H9 (cell line): ENCODE data around the gene L1CAM. TPM values are rescaled to one million over a fixed set of nuclear protein-coding genes. Genes with fewer than 3 reads are reported as not detected.

Source experiments
- DNase-seq: peaks from one replicate; pipeline ENCODE4 v3.0.0-alpha.2; 2017
- H2AFZ ChIP-seq: one replicate; pipeline ENCODE4 v1.6.1; 2013; ENCODE audit warnings: mild to moderate bottlenecking, low read length, control low read depth, moderate library complexity
- H2AK5ac ChIP-seq: 2 replicates; pipeline ENCODE4 v1.6.1; 2013; ENCODE audit warnings: low read length, control low read depth, mixed read lengths; ENCODE audit not compliant: insufficient read length
- H2BK120ac ChIP-seq: one replicate; pipeline ENCODE4 v1.6.1; 2013; ENCODE audit warnings: low read depth, mild to moderate bottlenecking, low read length, control low read depth, inconsistent platforms; ENCODE audit not compliant: poor library complexity, severe bottlenecking
- H2BK12ac ChIP-seq: 2 replicates; pipeline ENCODE4 v1.6.1; 2013; ENCODE audit warnings: low read length, control low read depth, mixed read lengths, low read depth; ENCODE audit not compliant: insufficient read length
- H2BK15ac ChIP-seq: 2 replicates; pipeline ENCODE4 v1.6.1; 2013; ENCODE audit warnings: low read depth, low read length, control low read depth
- H2BK20ac ChIP-seq: one replicate; pipeline ENCODE4 v1.6.1; 2013; ENCODE audit warnings: low read depth, mild to moderate bottlenecking, low read length, control low read depth, inconsistent platforms; ENCODE audit not compliant: poor library complexity, severe bottlenecking
- H2BK5ac ChIP-seq: 2 replicates; pipeline ENCODE4 v1.6.1; 2013; ENCODE audit warnings: low read length, control low read depth, mixed read lengths; ENCODE audit not compliant: insufficient read length
- H3K14ac ChIP-seq: 2 replicates; pipeline ENCODE4 v1.6.1; 2013; ENCODE audit warnings: low read length, control low read depth; ENCODE audit not compliant: insufficient read depth
- H3K18ac ChIP-seq: 2 replicates; pipeline ENCODE4 v1.6.1; 2013; ENCODE audit warnings: low read depth, mild to moderate bottlenecking, mixed read lengths, low read length, control low read depth; ENCODE audit not compliant: insufficient read length
- H3K23ac ChIP-seq: 2 replicates; pipeline ENCODE4 v1.6.1; 2013; ENCODE audit warnings: low read length, control low read depth, mixed read lengths, low read depth; ENCODE audit not compliant: insufficient read length
- H3K23me2 ChIP-seq: 2 replicates; pipeline ENCODE4 v1.6.1; 2013; ENCODE audit warnings: low read depth, mild to moderate bottlenecking, mixed read lengths, low read length, control low read depth; ENCODE audit not compliant: insufficient read length, poor library complexity, severe bottlenecking
- H3K27ac ChIP-seq: 2 replicates; pipeline ENCODE4 v1.5.1; 2013; ENCODE audit warnings: low read length, control low read depth, mixed read lengths, low read depth; ENCODE audit not compliant: insufficient read length
- H3K27me3 ChIP-seq: 2 replicates; pipeline ENCODE4 v1.6.1; 2013; ENCODE audit warnings: low read length, control low read depth, inconsistent platforms; ENCODE audit not compliant: insufficient read depth
- H3K4ac ChIP-seq: 2 replicates; pipeline ENCODE4 v1.6.1; 2013; ENCODE audit warnings: low read depth, mild to moderate bottlenecking, control low read depth, inconsistent platforms, low read length, moderate library complexity
- H3K4me1 ChIP-seq: 2 replicates; pipeline ENCODE4 v1.6.1; 2013; ENCODE audit warnings: low read length, control low read depth, inconsistent platforms; ENCODE audit not compliant: insufficient read depth
- H3K4me2 ChIP-seq: 2 replicates; pipeline ENCODE4 v1.6.1; 2013; ENCODE audit warnings: low read length, control low read depth, mixed read lengths; ENCODE audit not compliant: insufficient read length, insufficient read depth
- H3K56ac ChIP-seq: 2 replicates; pipeline ENCODE4 v1.6.1; 2013; ENCODE audit warnings: low read depth, mild to moderate bottlenecking, mixed read lengths, low read length, control low read depth; ENCODE audit not compliant: insufficient read length
- H3K79me1 ChIP-seq: 2 replicates; pipeline ENCODE4 v1.6.1; 2013; ENCODE audit warnings: low read depth, mild to moderate bottlenecking, moderate library complexity, low read length, control low read depth, inconsistent platforms; ENCODE audit not compliant: insufficient read depth, poor library complexity, severe bottlenecking
- H3K79me2 ChIP-seq: 2 replicates; pipeline ENCODE4 v1.6.1; 2013; ENCODE audit warnings: low read length, control low read depth, inconsistent platforms; ENCODE audit not compliant: insufficient read depth
- H3K9ac ChIP-seq: 2 replicates; pipeline ENCODE4 v1.6.1; 2013; ENCODE audit warnings: low read length, control low read depth, mixed read lengths; ENCODE audit not compliant: insufficient read length; ENCODE audit errors: extremely low read depth
- H3K9me3 ChIP-seq: one replicate; pipeline ENCODE4 v1.6.1; 2013; ENCODE audit warnings: low read depth, low read length, inconsistent platforms; ENCODE audit not compliant: control insufficient read depth
- H3T11ph ChIP-seq: one replicate; pipeline ENCODE4 v1.6.1; 2013; ENCODE audit warnings: mild to moderate bottlenecking, low read length, control low read depth, inconsistent platforms
- H4K20me1 ChIP-seq: one replicate; pipeline ENCODE4 v1.6.1; 2013; ENCODE audit not compliant: control insufficient read depth, insufficient read length, insufficient read depth
- H4K5ac ChIP-seq: 2 replicates; pipeline ENCODE4 v1.6.1; 2013; ENCODE audit warnings: low read depth, mild to moderate bottlenecking, mixed read lengths, low read length, control low read depth; ENCODE audit not compliant: insufficient read length
- H4K8ac ChIP-seq: replicated peaks from 2 replicates; pipeline ENCODE4 v1.6.1; 2013; ENCODE audit warnings: low read length, control low read depth, mixed read lengths, low read depth; ENCODE audit not compliant: insufficient read length
- H4K91ac ChIP-seq: 2 replicates; pipeline ENCODE4 v1.6.1; 2013; ENCODE audit warnings: low read depth, mild to moderate bottlenecking, moderate library complexity, mixed read lengths, low read length, control low read depth; ENCODE audit not compliant: insufficient read length
- H3K27ac Mint-ChIP-seq, 3 experiments: 2 replicates in 2 of 3; 3 replicates in 1 of 3; pipeline ENCODE4 v1.8.0; 2020 to 2021; ENCODE audit warnings: mixed read lengths in 3 of 3, mild to moderate bottlenecking in 1 of 3, moderate library complexity in 1 of 3
- H3K27me3 Mint-ChIP-seq: 2 replicates; pipeline ENCODE4 v1.8.0; 2021; ENCODE audit warnings: low read depth, mild to moderate bottlenecking, moderate library complexity, mixed read lengths
- H3K36me3 Mint-ChIP-seq, 3 experiments: 2 replicates in 2 of 3; 3 replicates in 1 of 3; pipeline ENCODE4 v1.8.0; 2020 to 2021; ENCODE audit warnings: low read depth in 3 of 3, mixed read lengths in 3 of 3; ENCODE audit not compliant: insufficient read depth in 1 of 3
- H3K4me1 Mint-ChIP-seq, 2 experiments: 2 replicates each; pipeline ENCODE4 v1.8.0; 2020; ENCODE audit warnings: mixed read lengths in 2 of 2
- H3K4me3 Mint-ChIP-seq, 2 experiments: 2 replicates in 1 of 2; 3 replicates in 1 of 2; pipeline ENCODE4 v1.8.0; 2020 to 2021; ENCODE audit warnings: mild to moderate bottlenecking in 2 of 2, mixed read lengths in 2 of 2, moderate library complexity in 1 of 2
- H3K9me3 Mint-ChIP-seq, 2 experiments: 2 replicates in 1 of 2; 3 replicates in 1 of 2; pipeline ENCODE4 v1.8.0; 2020; ENCODE audit warnings: mild to moderate bottlenecking in 2 of 2, mixed read lengths in 2 of 2, moderate library complexity in 1 of 2
- CTCF ChIP-seq: fragments of 200-600 bp; sonication (generic); conservative IDR thresholded peaks from 3 replicates; pipeline ENCODE4 v1.8.0; 2021; ENCODE audit warnings: antibody characterized with exemption, mild to moderate bottlenecking
- WGBS: extraction: QIAGEN DNeasy Blood & Tissue Kit; methylation state at CpG from one replicate; pipeline ENCODE4 v1.1.7; 2013; ENCODE audit warnings: missing lambda C conversion rate, low lambda C conversion rate, mixed read lengths; ENCODE audit not compliant: insufficient read length; ENCODE audit errors: extremely low coverage; 5-methylcytosine and 5-hydroxymethylcytosine counted together
- total RNA-seq: library from RNA; stranded (reverse); gene quantifications from 2 replicates; pipeline ENCODE4 v1.2.1, GENCODE V29; 2021

The L1CAM gene
- total RNA-seq, 1 experiment from 2014 or later: 22.7 TPM

- no peaks in the 10 kb centered on the region for H4K20me1 ChIP-seq
- H3K9ac ChIP-seq: peak within 1 kb of the TSS; percentile 76
- no peaks in the 10 kb centered on the region; the same call in 1 of the 2 replicates for H3K79me2 ChIP-seq
- H3K27ac Mint-ChIP-seq: no peak within 1 kb of the TSS; a peak in 1 of 7 replicates
- peaks cover 63 to 69% of the 10 kb centered on the region in 2 experiments for H3K9me3 Mint-ChIP-seq
- H3K14ac ChIP-seq: peak within 1 kb of the TSS; percentile 69
- H4K8ac ChIP-seq: no peak within 1 kb of the TSS
- peaks cover 26% of the 10 kb centered on the region for H3K9me3 ChIP-seq
- H4K91ac ChIP-seq: no peak within 1 kb of the TSS
- H3K4ac ChIP-seq: no peak within 1 kb of the TSS
- peaks cover 6 to 18% of the 10 kb centered on the region in 2 experiments; a peak in 3 of 4 replicates for H3K4me1 Mint-ChIP-seq
- no peak within 1 kb of the TSS for H3K27ac ChIP-seq
- H3K4me3 Mint-ChIP-seq: peak within 1 kb of the TSS; percentile 82 to 89
- no CpG with 5 or more reads among the region's 87 CpGs for WGBS
- peaks cover 7% of the 10 kb centered on the region for H3K23me2 ChIP-seq
- H3K36me3 Mint-ChIP-seq: peaks cover 25 to 44% (median 25%) of the 10 kb centered on the region in 3 experiments
- no peak within 1 kb of the TSS for H3K56ac ChIP-seq
- H2BK12ac ChIP-seq: no peak within 1 kb of the TSS
- H3K79me1 ChIP-seq: no peaks in the 10 kb centered on the region
- H2BK5ac ChIP-seq: no peak within 1 kb of the TSS
- no peak for TF ChIP-seq CTCF
- H3K4me1 ChIP-seq: no peaks in the 10 kb centered on the region
- H4K5ac ChIP-seq: no peak within 1 kb of the TSS
- no peaks in the 10 kb centered on the region for H3K27me3 ChIP-seq
- H2BK15ac ChIP-seq: no peak within 1 kb of the TSS
- H3K27me3 Mint-ChIP-seq: no peaks in the 10 kb centered on the region
- H2AK5ac ChIP-seq: no peak within 1 kb of the TSS
- H3K23ac ChIP-seq: no peak within 1 kb of the TSS
- peak; percentile 69 for DNase-seq
- H3K18ac ChIP-seq: peak within 1 kb of the TSS; percentile 15
- no peak within 1 kb of the TSS for H3T11ph ChIP-seq
- H2BK20ac ChIP-seq: no peak within 1 kb of the TSS
- no peak within 1 kb of the TSS for H2BK120ac ChIP-seq
- H3K4me2 ChIP-seq: peak within 1 kb of the TSS; percentile 66
- H2AFZ ChIP-seq: no peak within 1 kb of the TSS
These were observed 48.9 kb upstream of the L1CAM start, which contains the start of gene NAA10 for GRCh38 chrX:153934762-153935325. NAA10 (minus strand) TSS chrX:153935037; CDS start chrX:153934904, 133 bp downstream.
